Hepatocyte (in vitro differentiated cells): ENCODE data around the gene CLTRN.

Experiments used
- CTCF ChIP-seq: fragments of 200-600 bp; sonication (generic); IDR thresholded peaks from 2 replicates; pipeline ENCODE4 v1.5.1; 2016; ENCODE audit warnings: antibody characterized with exemption, mild to moderate bottlenecking; ENCODE audit not compliant: poor library complexity
- EZH2 ChIP-seq: fragments of 200-600 bp; sonication (generic); IDR thresholded peaks from 2 replicates; pipeline ENCODE4 v1.6.1; 2016; ENCODE audit warnings: antibody characterized with exemption, mild to moderate bottlenecking, borderline replicate concordance
- EZH2phosphoT487 ChIP-seq: fragments of 200-600 bp; sonication (generic); IDR thresholded peaks from one replicate; pipeline ENCODE4 v1.6.1; 2018; ENCODE audit warnings: antibody characterized with exemption, mild to moderate bottlenecking, low read depth, moderate library complexity; ENCODE audit not compliant: unreplicated experiment, severe bottlenecking

- TF ChIP-seq CTCF = no peak
- TF ChIP-seq EZH2 = no peak
- TF ChIP-seq EZH2phosphoT487 = no peak
These were observed 20.6 kb downstream of the CLTRN start for GRCh38 chrX:15643786-15644559.
